Hepatic stellate cell (primary cell): ENCODE measurements around the gene PIEZO2.
"Not testable (repeated sequence)": the region's sequence is repeated elsewhere in the genome, so short reads cannot be mapped to it uniquely, and the experiment has no call there.

Experiments used
- DNase-seq: peaks from one replicate; pipeline ENCODE4 v3.0.0; 2011; ENCODE audit warnings: low spot score

Gene PIEZO2

GRCh38 chr18:10973567-10974203, 175.7 kb downstream of the PIEZO2 start:
- DNase-seq, result no peak

- DNase-seq, result no peak
These were observed 177.7 kb downstream of the PIEZO2 start for GRCh38 chr18:10971717-10972116.

DNA sequence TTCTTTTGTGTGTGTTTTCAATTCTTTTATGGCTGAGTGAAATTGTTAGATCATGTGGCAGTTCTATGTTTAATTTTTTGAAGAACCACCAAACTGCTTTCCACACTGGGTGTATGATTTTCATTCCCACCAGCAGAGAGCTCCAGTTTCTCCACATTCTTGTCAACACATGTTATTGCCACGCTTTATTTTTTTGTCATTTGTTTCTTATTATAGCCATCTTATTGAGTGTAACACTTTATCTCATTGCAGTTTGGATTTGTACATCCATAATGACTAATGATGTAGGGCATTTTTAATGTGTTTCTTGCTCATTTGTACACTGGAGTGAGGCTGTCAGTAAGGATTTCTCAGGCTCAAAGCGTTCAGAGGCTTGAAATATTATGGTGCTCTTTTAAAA, 184.2 kb downstream of the PIEZO2 start:
- DNase-seq, result no peak

DNA sequence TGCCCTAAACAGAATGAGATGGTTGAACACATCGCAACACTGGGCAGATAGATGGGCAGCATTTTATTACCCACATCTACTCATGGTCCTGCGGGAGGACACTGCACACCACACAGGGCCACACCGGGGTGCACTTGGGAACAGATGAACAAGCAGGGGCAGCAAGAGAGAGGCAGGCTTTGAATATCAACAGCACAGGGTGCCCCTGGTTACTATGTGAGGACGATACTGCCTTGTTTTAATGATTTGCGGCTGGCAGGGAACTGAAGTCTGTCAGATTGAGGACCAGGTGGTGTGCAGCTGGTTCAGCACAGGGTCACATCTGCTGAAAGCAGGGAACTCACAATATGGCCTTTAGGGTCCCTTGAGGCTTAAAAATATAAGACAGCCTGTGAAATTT, 195.7 kb downstream of the PIEZO2 start:
- DNase-seq, result no peak

- no peak for DNase-seq
These were observed 197.5 kb downstream of the PIEZO2 start for GRCh38 chr18:10951631-10952544.

DNA sequence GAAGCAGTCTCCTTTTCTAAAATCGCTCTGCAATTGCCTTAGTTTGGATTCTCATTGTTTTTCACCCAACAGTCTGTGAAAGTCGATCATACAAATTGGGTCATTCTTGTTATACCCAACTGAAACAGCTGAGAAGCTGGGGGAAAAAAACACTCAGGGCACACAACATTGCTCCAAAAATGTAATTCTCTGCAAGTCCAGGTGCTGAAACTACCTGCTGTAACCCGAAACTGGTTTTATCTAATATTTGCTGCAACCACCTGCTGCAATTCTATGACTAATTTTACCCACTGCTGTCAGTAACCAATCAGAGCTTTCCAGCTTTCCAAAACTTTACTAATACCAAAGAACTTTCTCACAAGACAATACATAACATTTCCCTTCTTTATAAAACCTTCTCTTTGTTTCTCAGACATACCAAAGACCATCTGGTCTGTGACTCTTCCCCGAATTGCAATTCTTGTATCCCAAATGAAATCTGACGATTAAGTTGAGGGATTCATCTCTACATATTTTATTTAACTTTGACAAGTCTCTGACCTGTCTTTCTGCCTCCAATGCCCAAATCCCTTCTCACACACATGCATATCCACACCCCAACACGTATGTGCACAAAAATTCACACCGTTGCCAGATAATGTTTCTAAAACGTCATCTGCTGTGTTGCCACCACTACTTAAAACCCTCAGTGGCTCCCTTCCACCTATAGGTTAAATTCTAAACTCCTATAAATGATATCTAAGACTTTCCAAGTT, 198.3 kb downstream of the PIEZO2 start:
- no peak for DNase-seq

- DNase-seq, result no peak
These were observed 199.1 kb downstream of the PIEZO2 start for GRCh38 chr18:10950080-10950875.

DNA sequence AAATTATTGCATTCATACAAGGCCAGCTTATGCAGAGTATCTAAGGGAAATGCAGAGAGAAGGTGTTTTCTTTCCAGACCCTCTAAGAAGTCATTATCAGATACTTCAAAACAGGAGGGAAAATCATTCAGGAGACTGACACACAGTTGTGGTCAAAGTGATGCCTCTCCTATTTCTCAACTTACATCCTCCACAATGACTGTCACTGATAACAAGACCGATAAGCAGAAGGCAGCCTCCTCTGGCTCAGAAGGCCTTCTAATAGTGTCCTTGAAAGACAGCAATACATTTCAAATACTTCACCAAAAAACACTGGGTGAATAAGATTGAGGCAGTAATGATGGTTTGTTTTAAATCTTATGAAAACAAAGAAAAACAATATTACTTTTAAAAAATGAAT, 199.7 kb downstream of the PIEZO2 start:
- DNase-seq, result no peak

- no peak for DNase-seq
These were observed 200.9 kb downstream of the PIEZO2 start for GRCh38 chr18:10948421-10948820.

GRCh38 chr18:10946058-10946457, 203.3 kb downstream of the PIEZO2 start:
- DNase-seq, result no peak

DNA sequence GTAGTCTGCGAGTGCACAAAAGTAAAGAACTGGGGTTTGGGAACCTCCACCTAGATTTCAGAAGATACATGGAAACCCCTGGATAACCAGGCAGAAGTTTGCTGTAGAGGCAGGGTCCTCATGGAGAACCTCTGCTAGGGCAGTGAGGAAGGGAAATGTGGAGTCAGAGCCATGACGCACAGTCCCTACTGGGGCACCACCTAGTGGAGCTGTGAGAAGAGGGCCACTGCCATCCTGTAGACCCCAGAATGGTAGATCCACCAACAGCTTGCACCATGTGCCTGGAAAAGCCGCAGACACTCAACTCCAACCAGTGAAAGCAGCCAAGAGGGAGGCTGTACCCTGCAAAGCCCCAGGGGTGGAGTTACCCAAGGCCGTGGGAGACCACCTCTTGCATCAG, 206.4 kb downstream of the PIEZO2 start:
- DNase-seq, result no peak

DNA sequence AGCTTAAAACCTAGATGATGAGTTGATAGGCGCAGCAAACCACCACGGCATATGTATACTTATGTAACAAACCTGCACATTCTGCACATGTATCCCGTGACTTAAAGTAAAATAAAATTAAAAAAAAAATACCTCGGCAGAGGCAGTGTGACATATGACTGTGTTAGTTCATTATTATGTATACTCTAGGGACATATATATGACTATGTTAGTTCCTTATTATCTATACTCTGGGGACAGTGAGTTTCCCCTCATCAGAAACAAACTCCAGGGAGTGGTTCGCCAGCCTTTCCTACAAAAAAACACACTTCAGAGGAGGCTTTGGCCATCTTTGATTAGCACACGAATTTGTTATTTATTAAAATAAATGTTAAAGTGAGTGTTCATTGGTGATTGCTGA, 209.5 kb downstream of the PIEZO2 start:
- no peak for DNase-seq

GRCh38 chr18:10937743-10938640, 211.4 kb downstream of the PIEZO2 start:
- no peak for DNase-seq

GRCh38 chr18:10936176-10937053, 213.0 kb downstream of the PIEZO2 start:
- DNase-seq, result no peak

DNA sequence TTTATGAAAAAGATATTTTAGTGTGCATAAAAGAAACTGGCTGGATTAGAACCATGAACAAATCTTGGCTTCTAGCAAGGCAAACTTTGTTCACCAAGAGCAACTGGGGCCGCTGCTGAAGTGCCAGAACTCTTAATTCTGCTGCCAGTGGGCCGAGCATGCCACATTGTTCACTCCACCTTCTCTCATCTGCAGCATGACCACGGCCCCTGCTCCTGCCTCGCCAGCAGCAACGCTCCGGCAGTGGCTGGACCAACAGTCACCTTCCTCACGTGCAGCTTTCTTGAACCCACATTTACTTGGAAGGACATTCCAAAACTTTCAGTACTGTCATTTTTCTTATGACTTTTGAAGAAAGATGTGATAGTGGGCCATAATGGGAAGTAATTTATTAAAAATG, 213.8 kb downstream of the PIEZO2 start:
- DNase-seq, result no peak

GRCh38 chr18:10933648-10934047, 215.7 kb downstream of the PIEZO2 start:
- not testable (repeated sequence) for DNase-seq

DNA sequence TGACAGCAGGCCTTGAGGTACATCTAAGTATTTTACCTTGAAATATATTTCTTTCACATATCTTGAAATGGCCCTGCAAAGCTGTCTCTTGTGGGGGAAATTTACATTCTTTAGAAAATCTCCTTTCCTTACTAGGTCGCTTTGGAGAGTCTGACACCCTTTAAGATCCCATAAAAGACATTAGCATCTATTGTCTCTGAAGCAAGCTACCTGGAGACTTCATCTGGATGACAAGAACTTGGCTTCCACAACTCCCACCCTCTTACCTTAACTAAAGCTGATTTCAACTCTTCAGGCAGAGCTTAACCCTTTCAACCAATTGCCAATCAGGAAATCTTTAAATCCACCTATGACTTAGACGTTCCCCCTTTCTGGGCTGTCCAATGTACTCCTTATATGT, 219.3 kb downstream of the PIEZO2 start:
- DNase-seq, result no peak

DNA sequence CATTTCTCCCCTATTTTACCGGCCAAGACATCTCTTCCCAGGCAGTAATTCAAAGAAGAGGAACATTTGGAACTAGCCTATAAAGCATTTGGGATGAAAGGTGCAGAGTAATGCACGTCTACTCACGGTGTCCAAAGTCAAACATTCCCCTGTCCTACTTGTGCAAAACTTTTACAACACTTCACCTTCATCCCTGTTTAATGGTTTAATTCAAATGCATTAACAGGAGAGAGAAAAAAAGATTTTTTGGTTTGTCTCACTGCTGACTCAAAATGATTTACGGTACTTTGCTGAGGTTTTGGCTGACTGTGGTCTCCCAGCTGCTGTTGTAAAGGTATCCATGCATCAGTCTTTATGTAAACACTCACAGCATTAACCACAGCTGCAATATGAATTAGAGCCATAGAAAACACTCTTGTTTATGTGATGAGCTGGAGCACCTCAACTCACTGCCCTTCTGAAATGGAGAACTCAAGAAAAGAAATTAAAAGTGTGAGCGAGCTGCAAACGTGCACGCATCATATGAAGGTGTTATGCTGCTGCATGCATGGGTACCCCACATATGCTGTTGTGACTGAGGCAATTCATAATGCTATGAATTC, 220.5 kb downstream of the PIEZO2 start:
- no peak for DNase-seq

DNA sequence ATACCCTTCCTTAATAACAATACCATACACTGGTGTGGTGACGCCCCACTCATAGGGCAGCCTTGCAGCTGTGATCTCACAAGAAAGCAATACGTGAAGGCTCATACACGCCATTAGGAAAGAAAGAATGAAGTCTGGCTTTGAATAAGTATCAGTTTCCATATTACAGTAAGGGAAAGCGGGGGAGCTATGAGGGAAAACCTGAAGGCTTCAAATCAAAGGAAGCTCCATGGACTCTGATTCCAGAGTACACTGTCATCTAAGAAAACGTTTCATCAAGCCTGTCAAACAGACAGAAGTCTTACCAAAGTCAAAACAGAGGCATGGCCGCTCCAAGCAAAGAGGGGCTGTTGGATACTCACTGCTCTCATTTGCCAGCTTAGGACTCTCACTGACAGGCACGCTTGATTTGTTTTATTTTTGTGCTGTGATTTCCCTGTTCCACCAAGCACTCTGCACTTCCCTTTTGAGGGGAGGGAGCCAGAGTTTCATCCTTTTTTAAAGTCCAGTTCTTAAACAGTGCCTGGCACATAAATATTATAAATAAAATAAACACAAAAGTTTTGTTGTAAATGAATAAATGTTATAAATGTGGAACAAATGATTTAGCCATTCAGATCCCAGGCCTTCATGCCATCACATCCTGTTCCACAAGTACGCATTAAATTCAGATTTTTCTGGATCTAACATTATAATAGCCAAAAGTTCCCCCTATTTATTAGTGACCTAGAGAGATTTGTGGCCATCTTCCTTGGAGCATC, 221.2 kb downstream of the PIEZO2 start:
- DNase-seq, result no peak
